GM12892 (cell line): ENCODE results near the gene TRAF3IP1.
"Not testable (repeated sequence)": the region's sequence is repeated elsewhere in the genome, so short reads cannot be mapped to it uniquely, and the experiment has no call there.

ENCODE experiments used
- DNase-seq: peaks from one replicate; pipeline ENCODE4 v3.0.0; 2011; ENCODE audit not compliant: insufficient read length
- FAIRE-seq: peaks from 2 replicates; lab custom pipeline; 2011; peaks lifted over from hg19 to GRCh38; lab: Jason Lieb, UNC
- POLR2A ChIP-seq: IDR thresholded peaks from 2 replicates; pipeline ENCODE4 v1.6.1; 2011; ENCODE audit warnings: low read depth, low read length, control low read depth
- POLR2AphosphoS5 ChIP-seq: IDR thresholded peaks from 2 replicates; pipeline ENCODE4 v1.6.1; 2011; ENCODE audit warnings: low read depth, low read length, control low read depth
- TAF1 ChIP-seq: IDR thresholded peaks from 2 replicates; pipeline ENCODE4 v1.6.1; 2011; ENCODE audit warnings: low read depth, mild to moderate bottlenecking, control low read depth, low read length, borderline replicate concordance

The TRAF3IP1 gene

GRCh38 chr2:238433941-238434845 is 113.9 kb downstream of the TRAF3IP1 start:
- FAIRE-seq (no peak), DNase-seq (no peak)
- TF ChIP-seq POLR2A, result no peak
- TF ChIP-seq TAF1, result no peak
- no peak for TF ChIP-seq POLR2AphosphoS5

GRCh38 chr2:238434846-238435751 is 114.8 kb downstream of the TRAF3IP1 start:
- no peak for DNase-seq
- TF ChIP-seq TAF1 (no peak), POLR2A (no peak), POLR2AphosphoS5 (no peak)
- FAIRE-seq, result no peak

- FAIRE-seq, result no peak
- TF ChIP-seq POLR2AphosphoS5 (no peak), POLR2A (no peak), TAF1 (no peak)
- DNase-seq, result no peak
Measured at GRCh38 chr2:238435752-238436096, 115.4 kb downstream of the TRAF3IP1 start.

- no peak for FAIRE-seq
- TF ChIP-seq TAF1 (no peak), POLR2A (no peak), POLR2AphosphoS5 (no peak)
- no peak for DNase-seq
Measured at GRCh38 chr2:238438856-238439849, 118.8 kb downstream of the TRAF3IP1 start.

- FAIRE-seq (no peak), DNase-seq (no peak)
- no peak for TF ChIP-seq POLR2AphosphoS5
- TF ChIP-seq POLR2A, result no peak
- TF ChIP-seq TAF1, result no peak
Measured at GRCh38 chr2:238439917-238440316, 119.6 kb downstream of the TRAF3IP1 start.

- FAIRE-seq (no peak), DNase-seq (no peak)
- TF ChIP-seq POLR2A, result no peak
- no peak for TF ChIP-seq POLR2AphosphoS5
- no peak for TF ChIP-seq TAF1
Measured at GRCh38 chr2:238440331-238440730, 120.0 kb downstream of the TRAF3IP1 start.

- FAIRE-seq, result no peak
- TF ChIP-seq POLR2AphosphoS5 (no peak), TAF1 (no peak), POLR2A (no peak)
Measured at GRCh38 chr2:238440767-238441166, 120.4 kb downstream of the TRAF3IP1 start.

GRCh38 chr2:238441262-238442114 is 121.2 kb downstream of the TRAF3IP1 start:
- DNase-seq, result no peak

More at GRCh38 chr2:238440767-238441166, 120.4 kb downstream of the TRAF3IP1 start:
- no peak for DNase-seq

GRCh38 chr2:238442257-238442656 is 121.9 kb downstream of the TRAF3IP1 start:
- DNase-seq, FAIRE-seq: not testable (repeated sequence)

More at GRCh38 chr2:238441262-238442114, 121.2 kb downstream of the TRAF3IP1 start:
- FAIRE-seq, result no peak
- TF ChIP-seq POLR2A (no peak), TAF1 (no peak), POLR2AphosphoS5 (no peak)

GRCh38 chr2:238444242-238444641 is 123.9 kb downstream of the TRAF3IP1 start:
- FAIRE-seq, result no peak
- TF ChIP-seq POLR2A (no peak), TAF1 (no peak), POLR2AphosphoS5 (no peak)
- DNase-seq, result no peak
